ENCODE data around the gene ACOXL.

DNA sequence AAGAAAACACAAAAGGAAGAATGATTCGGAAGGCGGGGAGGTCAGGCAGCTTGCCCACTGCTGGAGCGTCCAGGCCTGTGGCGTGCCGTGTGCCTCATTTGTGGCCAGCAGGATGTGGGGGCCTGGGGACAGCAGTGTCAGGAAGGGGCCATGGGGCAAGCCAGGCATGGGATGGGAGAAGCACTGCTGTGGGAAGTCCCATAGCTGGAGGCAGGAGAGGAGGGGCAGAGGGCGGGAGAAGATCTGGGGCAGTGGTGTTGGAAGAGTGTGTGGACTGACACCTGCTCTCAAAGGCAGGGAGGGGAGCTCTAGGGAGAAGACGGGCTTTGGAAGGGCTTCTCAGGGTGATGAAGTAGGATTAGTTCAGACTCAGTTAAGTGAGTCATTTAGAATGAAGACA is 133.7 kb downstream of the ACOXL start:
- TF ChIP-seq, protein P1, sequence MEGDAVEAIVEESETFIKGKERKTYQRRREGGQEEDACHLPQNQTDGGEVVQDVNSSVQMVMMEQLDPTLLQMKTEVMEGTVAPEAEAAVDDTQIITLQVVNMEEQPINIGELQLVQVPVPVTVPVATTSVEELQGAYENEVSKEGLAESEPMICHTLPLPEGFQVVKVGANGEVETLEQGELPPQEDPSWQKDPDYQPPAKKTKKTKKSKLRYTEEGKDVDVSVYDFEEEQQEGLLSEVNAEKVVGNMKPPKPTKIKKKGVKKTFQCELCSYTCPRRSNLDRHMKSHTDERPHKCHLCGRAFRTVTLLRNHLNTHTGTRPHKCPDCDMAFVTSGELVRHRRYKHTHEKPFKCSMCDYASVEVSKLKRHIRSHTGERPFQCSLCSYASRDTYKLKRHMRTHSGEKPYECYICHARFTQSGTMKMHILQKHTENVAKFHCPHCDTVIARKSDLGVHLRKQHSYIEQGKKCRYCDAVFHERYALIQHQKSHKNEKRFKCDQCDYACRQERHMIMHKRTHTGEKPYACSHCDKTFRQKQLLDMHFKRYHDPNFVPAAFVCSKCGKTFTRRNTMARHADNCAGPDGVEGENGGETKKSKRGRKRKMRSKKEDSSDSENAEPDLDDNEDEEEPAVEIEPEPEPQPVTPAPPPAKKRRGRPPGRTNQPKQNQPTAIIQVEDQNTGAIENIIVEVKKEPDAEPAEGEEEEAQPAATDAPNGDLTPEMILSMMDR (conservative IDR thresholded peaks at IDR 0.05 in 1 of 2, IDR thresholded peaks at IDR 0.05 in 1 of 2; ENCODE audit: extremely low read depth in 1 of 2, insufficient read depth in 1 of 2, low read depth in 1 of 2, low read length in 2 of 2), result no peak
- no peak for TF ChIP-seq EZH2 (IDR thresholded peaks at IDR 0.05; ENCODE audit: borderline replicate concordance, low read length)

Measured in mammary epithelial cell (primary cell).